Endothelial cell of umbilical vein (primary cell): ENCODE measurements around the gene GNPAT. TPM values are rescaled to one million over a fixed set of nuclear protein-coding genes. Genes with fewer than 3 reads are reported as not detected.

Experiments
- BruUV-seq: library from RNA; stranded (reverse); fragments of 400-500 nt; replicated peaks from 2 replicates; lab custom pipeline; 2021; lab: Mats Ljungman, UMichigan
- CTCF ChIA-PET: fragments of 300-600, 350-600 bp; sonication (Branson Sonifier 250); formaldehyde crosslinking; loops from one replicate; lab custom pipeline; 2021; ENCODE audit warnings: antibody characterized with exemption, inconsistent platforms; lab: Charles Lee
- POLR2A ChIA-PET: fragments of 300-600, 350-600 bp; sonication (Branson Sonifier 250); formaldehyde crosslinking; loops from one replicate; lab custom pipeline; 2021; ENCODE audit warnings: antibody characterized with exemption, inconsistent platforms; lab: Charles Lee
- DNase-seq: peaks from one replicate; pipeline ENCODE4 v3.0.0-alpha.2; 2011; ENCODE audit warnings: low read depth, low spot score
- FAIRE-seq: peaks from 2 replicates; lab custom pipeline; 2011; peaks lifted over from hg19 to GRCh38; lab: Jason Lieb, UNC
- H2AFZ ChIP-seq: 2 replicates; pipeline ENCODE4 v1.6.0; 2012; ENCODE audit warnings: low read depth, low read length, control low read depth, inconsistent platforms
- H3K27ac ChIP-seq: 2 replicates; pipeline ENCODE4 v1.5.1; 2011; ENCODE audit warnings: low read depth, mild to moderate bottlenecking, control low read depth, low read length, moderate library complexity; ENCODE audit not compliant: insufficient read depth
- H3K27me3 ChIP-seq, 2 experiments: 2 replicates each; pipeline versions ENCODE4 v1.6.0 to v1.6.1; 2011; ENCODE audit warnings: low read length in 2 of 2, mixed read lengths in 1 of 2; ENCODE audit not compliant: control insufficient read depth in 2 of 2, insufficient read depth in 2 of 2
- H3K36me3 ChIP-seq, 2 experiments: 2 replicates in 1 of 2; 3 replicates in 1 of 2; pipeline ENCODE4 v1.5.1; 2011; ENCODE audit warnings: low read length in 2 of 2, mild to moderate bottlenecking in 1 of 2, moderate library complexity in 1 of 2; ENCODE audit not compliant: control insufficient read depth in 2 of 2, insufficient read depth in 2 of 2; ENCODE audit errors: extremely low read depth in 1 of 2
- H3K4me1 ChIP-seq: 3 replicates; pipeline ENCODE4 v1.5.1; 2011; ENCODE audit warnings: mild to moderate bottlenecking, low read length; ENCODE audit not compliant: control insufficient read depth, insufficient read depth; ENCODE audit errors: extremely low read depth
- H3K4me2 ChIP-seq: 2 replicates; pipeline ENCODE4 v1.6.1; 2011; ENCODE audit warnings: low read length, control low read depth, mixed read lengths; ENCODE audit not compliant: insufficient read depth
- H3K4me3 ChIP-seq, 3 experiments: fragments of 200-600 bp in 1 of 3; sonication (generic), shearing (Covaris generic) in 1 of 3; replicated peaks in 1 of 3; 2 replicates each; pipeline ENCODE4 v1.5.1; 2011 to 2016; ENCODE audit warnings: control low read depth in 3 of 3, low read length in 3 of 3, mild to moderate bottlenecking in 2 of 3, inconsistent platforms in 1 of 3, low read depth in 1 of 3, moderate library complexity in 1 of 3; ENCODE audit not compliant: insufficient read depth in 1 of 3
- H3K79me2 ChIP-seq: 2 replicates; pipeline ENCODE4 v1.6.0; 2012; ENCODE audit warnings: low read length, inconsistent platforms; ENCODE audit not compliant: control insufficient read depth, insufficient read depth
- H3K9ac ChIP-seq: replicated peaks from 2 replicates; pipeline ENCODE3; 2011; ENCODE audit warnings: low read length, control low read depth; ENCODE audit not compliant: insufficient read depth; ENCODE audit errors: extremely low read depth
- H3K9me1 ChIP-seq: replicated peaks from 3 replicates; pipeline ENCODE4 v1.6.0; 2011; ENCODE audit warnings: mild to moderate bottlenecking, low read length; ENCODE audit not compliant: control insufficient read depth, insufficient read depth; ENCODE audit errors: extremely low read depth
- H3K9me3 ChIP-seq: replicated peaks from 2 replicates; pipeline ENCODE4 v1.5.1; 2012; ENCODE audit warnings: low read length, inconsistent platforms; ENCODE audit not compliant: control insufficient read depth, insufficient read depth
- H4K20me1 ChIP-seq: replicated peaks from 2 replicates; pipeline ENCODE3; 2011; ENCODE audit warnings: mild to moderate bottlenecking, low read length; ENCODE audit not compliant: control insufficient read depth, insufficient read depth; ENCODE audit errors: extremely low read depth
- EZH2 ChIP-seq: IDR thresholded peaks from 2 replicates; pipeline ENCODE4 v1.6.1; 2012; ENCODE audit warnings: borderline replicate concordance, low read depth, mild to moderate bottlenecking, moderate library complexity, low read length, inconsistent platforms; ENCODE audit not compliant: severe bottlenecking
- FOS ChIP-seq: IDR thresholded peaks from 2 replicates; pipeline ENCODE4 v1.6.1; 2011; ENCODE audit warnings: mild to moderate bottlenecking, low read length, moderate library complexity, borderline replicate concordance; ENCODE audit not compliant: insufficient read depth
- GATA2 ChIP-seq: IDR thresholded peaks from 2 replicates; pipeline ENCODE4 v1.7.0; 2011; ENCODE audit warnings: low read depth, mild to moderate bottlenecking, moderate library complexity, mixed read lengths, low read length; ENCODE audit not compliant: insufficient read length, insufficient read depth
- JUN ChIP-seq: IDR thresholded peaks from 2 replicates; pipeline ENCODE4 v1.6.1; 2011; ENCODE audit warnings: borderline replicate concordance, low read depth; ENCODE audit not compliant: insufficient read length, insufficient read depth
- MYC ChIP-seq: IDR thresholded peaks from one replicate; pipeline ENCODE4 v1.6.1; 2011; ENCODE audit warnings: mild to moderate bottlenecking, low read depth, low read length
- POLR2A ChIP-seq: IDR thresholded peaks from 2 replicates; pipeline ENCODE4 v1.6.1; 2012; ENCODE audit warnings: low read depth, mild to moderate bottlenecking, control low read depth, low read length
- POLR2AphosphoS5 ChIP-seq: IDR thresholded peaks from 2 replicates; pipeline ENCODE4 v1.6.1; 2012; ENCODE audit warnings: low read depth, mild to moderate bottlenecking, control low read depth, low read length, moderate library complexity; ENCODE audit not compliant: insufficient read depth
- dilution Hi-C: fragments of 300-500 bp; cut with MboI; formaldehyde crosslinking; loops from one replicate; pipeline ENCODE4 v1.15.0; 2019; ENCODE audit warnings: low sequenced_read_pairs; ENCODE audit not compliant: extremely low pct_ligation_motif_present
- intact Hi-C: fragments of 100-400 bp; cut with micrococcal nuclease; formaldehyde crosslinking; loops from one replicate; pipeline ENCODE4 v1.10.0; 2022
- polyA plus RNA-seq, 4 experiments: library from polyadenylated mRNA; depleted of rRNA in 3 of 4; stranded (reverse) in 3 of 4; unstranded in 1 of 4; fragments of >200 nt; gene quantifications; 2 replicates each; pipeline versions ENCODE4 v1.2.1 to v1.2.3, GENCODE V29; 2011 to 2012; ENCODE audit warnings: missing spikeins in 1 of 4
- total RNA-seq: library from RNA; stranded (reverse); gene quantifications from 2 replicates; pipeline ENCODE4 v1.2.3, GENCODE V29; 2021
- TF ChIP-seq, protein P1 (sequence below), 2 donors: IDR thresholded peaks; 1 replicate in 1 of 2; 2 replicates in 1 of 2; pipeline ENCODE4 v1.5.1; 2011; ENCODE audit warnings: low read length in 2 of 2, mild to moderate bottlenecking in 2 of 2, moderate library complexity in 2 of 2, control low read depth in 1 of 2, inconsistent platforms in 1 of 2, low read depth in 1 of 2; ENCODE audit not compliant: insufficient read depth in 1 of 2; ENCODE audit errors: extremely low read depth in 1 of 2
- TF ChIP-seq, protein P2 (sequence below): IDR thresholded peaks from 2 replicates; pipeline ENCODE4 v1.6.1; 2011; ENCODE audit not compliant: insufficient read depth, insufficient read length

Gene GNPAT
- total and polyA plus RNA-seq, 2 donors (not counting 3 experiments of a cell fraction or from before 2014, with no cell fraction given), result 18.9 to 51.4 TPM

DNA sequence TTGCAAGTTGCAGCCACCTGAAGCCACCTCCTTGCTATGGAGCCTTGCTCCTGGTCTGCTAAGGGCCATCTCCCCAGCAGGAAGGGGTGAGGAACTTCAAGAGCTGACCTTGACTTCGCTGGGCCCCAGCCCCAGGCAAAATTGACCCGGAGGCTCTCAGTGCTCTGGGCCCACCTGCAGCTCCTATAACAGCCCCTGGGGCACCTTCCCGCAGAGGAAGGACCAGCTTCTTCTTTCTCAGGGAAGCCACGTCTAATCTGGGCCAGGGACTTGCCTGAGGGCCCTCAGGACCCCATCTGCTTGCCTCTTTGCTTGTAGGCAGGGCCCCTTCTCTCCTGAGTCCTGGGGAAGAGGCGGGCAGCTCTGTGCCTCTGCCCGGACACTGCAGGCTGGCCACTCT is 30.9 kb upstream of the GNPAT start:
- no TSS peak for BruUV-seq
- TF ChIP-seq EZH2, result no peak
- TF ChIP-seq JUN, result no peak
- no peak for TF ChIP-seq GATA2
- TF ChIP-seq POLR2AphosphoS5, result no peak
- TF ChIP-seq MYC, result no peak
- TF ChIP-seq FOS, result no peak
- TF ChIP-seq, protein P1, sequence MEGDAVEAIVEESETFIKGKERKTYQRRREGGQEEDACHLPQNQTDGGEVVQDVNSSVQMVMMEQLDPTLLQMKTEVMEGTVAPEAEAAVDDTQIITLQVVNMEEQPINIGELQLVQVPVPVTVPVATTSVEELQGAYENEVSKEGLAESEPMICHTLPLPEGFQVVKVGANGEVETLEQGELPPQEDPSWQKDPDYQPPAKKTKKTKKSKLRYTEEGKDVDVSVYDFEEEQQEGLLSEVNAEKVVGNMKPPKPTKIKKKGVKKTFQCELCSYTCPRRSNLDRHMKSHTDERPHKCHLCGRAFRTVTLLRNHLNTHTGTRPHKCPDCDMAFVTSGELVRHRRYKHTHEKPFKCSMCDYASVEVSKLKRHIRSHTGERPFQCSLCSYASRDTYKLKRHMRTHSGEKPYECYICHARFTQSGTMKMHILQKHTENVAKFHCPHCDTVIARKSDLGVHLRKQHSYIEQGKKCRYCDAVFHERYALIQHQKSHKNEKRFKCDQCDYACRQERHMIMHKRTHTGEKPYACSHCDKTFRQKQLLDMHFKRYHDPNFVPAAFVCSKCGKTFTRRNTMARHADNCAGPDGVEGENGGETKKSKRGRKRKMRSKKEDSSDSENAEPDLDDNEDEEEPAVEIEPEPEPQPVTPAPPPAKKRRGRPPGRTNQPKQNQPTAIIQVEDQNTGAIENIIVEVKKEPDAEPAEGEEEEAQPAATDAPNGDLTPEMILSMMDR (IDR thresholded peaks at IDR 0.05; ENCODE audit: extremely low read depth in 1 of 2, insufficient read depth in 1 of 2, low read depth in 1 of 2, low read length in 2 of 2), result no peak
- no peak for TF ChIP-seq POLR2A
- TF ChIP-seq, protein P2, sequence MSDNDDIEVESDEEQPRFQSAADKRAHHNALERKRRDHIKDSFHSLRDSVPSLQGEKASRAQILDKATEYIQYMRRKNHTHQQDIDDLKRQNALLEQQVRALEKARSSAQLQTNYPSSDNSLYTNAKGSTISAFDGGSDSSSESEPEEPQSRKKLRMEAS, result no peak
- Histone ChIP-seq H3K27me3 (peaks cover 0 to 5% of the 10 kb centered on the region in 2 experiments), H3K9ac (no peak overlapping the region), H4K20me1 (no peaks in the 10 kb centered on the region), H3K9me1 (no peaks in the 10 kb centered on the region), H3K27ac (no peak overlapping the region), H3K4me2 (no peak overlapping the region), H3K4me1 (peaks cover 2% of the 10 kb centered on the region), H3K79me2 (no peaks in the 10 kb centered on the region), H3K36me3 (no peaks in the 10 kb centered on the region), H2AFZ (no peak overlapping the region), H3K4me3 (no peak overlapping the region), H3K9me3 (no peaks in the 10 kb centered on the region)
- ChIA-PET POLR2A (no interaction called here), CTCF (interaction anchor here (0.6 to 2.8 kb wide), 10 partner anchors 10 to 468 kb away, joined by 3 to 40 read pairs (median 6); no protein-coding TSS in a partner anchor)
- intact Hi-C loops (loop anchor here (2.0 kb wide), 3 partner anchors 189 to 395 kb away; partner anchors contain the start of gene C1orf198), dilution Hi-C loops (no loop called here)
- no peak for DNase-seq
- no peak for FAIRE-seq
